Measurements from ENCODE around the gene XRCC3.

DNA sequence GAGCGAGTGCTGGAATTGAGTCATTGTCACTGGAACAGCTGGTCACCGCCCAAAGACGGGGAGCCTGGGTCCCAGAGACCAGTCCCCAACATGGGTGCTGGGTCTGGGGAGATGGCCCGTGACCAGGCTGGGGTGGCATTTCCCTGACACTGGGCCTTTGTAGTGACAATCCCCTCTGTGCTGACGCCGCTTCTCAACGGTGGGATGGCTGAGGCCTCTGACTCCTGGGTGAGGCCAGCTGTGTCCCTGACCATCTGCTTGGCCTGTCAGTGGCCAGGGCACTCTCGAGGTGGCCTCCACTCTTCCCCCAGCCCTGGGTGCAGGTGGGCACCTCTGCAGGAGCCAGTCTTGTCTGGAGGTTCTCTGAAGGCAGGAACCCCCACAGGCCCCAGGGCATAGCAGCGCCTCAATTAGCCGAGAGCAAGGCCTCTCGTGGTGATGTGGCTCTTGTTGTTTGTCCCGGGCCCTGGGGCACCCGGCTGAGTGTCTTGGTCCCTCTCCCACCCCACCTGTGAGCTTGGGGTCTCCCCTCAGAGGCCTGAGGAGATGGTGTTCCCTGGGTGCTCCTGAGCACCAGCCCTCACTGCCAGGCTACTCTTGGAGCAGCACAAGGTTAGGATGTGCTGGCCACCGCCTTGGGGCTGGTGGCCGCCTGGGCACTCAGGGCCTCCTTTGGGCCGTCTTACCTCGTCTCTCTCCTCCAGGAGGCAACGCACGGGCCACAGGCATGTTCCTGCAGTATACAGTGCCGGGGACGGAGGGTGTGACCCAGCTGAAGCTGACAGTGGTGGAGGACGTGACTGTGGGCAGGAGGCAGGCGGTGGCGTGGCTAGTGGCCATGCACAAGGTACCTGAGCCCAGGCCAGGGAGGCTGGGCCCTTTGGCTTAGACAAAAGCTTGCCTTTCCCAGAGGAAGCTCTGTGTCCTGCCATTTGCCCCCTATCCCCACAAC lies 16.9 kb upstream of the XRCC3 start:
- TF ChIP-seq, protein P1, sequence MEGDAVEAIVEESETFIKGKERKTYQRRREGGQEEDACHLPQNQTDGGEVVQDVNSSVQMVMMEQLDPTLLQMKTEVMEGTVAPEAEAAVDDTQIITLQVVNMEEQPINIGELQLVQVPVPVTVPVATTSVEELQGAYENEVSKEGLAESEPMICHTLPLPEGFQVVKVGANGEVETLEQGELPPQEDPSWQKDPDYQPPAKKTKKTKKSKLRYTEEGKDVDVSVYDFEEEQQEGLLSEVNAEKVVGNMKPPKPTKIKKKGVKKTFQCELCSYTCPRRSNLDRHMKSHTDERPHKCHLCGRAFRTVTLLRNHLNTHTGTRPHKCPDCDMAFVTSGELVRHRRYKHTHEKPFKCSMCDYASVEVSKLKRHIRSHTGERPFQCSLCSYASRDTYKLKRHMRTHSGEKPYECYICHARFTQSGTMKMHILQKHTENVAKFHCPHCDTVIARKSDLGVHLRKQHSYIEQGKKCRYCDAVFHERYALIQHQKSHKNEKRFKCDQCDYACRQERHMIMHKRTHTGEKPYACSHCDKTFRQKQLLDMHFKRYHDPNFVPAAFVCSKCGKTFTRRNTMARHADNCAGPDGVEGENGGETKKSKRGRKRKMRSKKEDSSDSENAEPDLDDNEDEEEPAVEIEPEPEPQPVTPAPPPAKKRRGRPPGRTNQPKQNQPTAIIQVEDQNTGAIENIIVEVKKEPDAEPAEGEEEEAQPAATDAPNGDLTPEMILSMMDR (conservative IDR thresholded peaks at IDR 0.05 in 1 of 2, IDR thresholded peaks at IDR 0.05 in 1 of 2; ENCODE audit: extremely low read depth in 1 of 2, insufficient read depth in 1 of 2, low read depth in 1 of 2, low read length in 2 of 2) = no peak
- TF ChIP-seq EZH2 (IDR thresholded peaks at IDR 0.05; ENCODE audit: borderline replicate concordance, low read length) = no peak
